HCT116 (cell line): ENCODE data around the gene C22orf42.
"Not testable (repeated sequence)": the region's sequence is repeated elsewhere in the genome, so short reads cannot be mapped to it uniquely, and the experiment has no call there.

ENCODE experiments used
- CBX3 ChIP-seq: IDR thresholded peaks from 2 replicates; pipeline ENCODE4 v1.6.1; 2012; ENCODE audit warnings: low read depth
- CTCF ChIP-seq, 3 experiments: fragments of 200-600 bp in 1 of 3; sonication (generic) in 1 of 3; IDR thresholded peaks in 2 of 3; conservative IDR thresholded peaks in 1 of 3; 2 replicates each; pipeline ENCODE4 v1.5.1; 2012 to 2017; ENCODE audit warnings: low read depth in 2 of 3, low read length in 2 of 3, antibody characterized with exemption in 1 of 3, borderline replicate concordance in 1 of 3, control low read depth in 1 of 3, mild to moderate bottlenecking in 1 of 3, mixed read lengths in 1 of 3, mixed run types in 1 of 3, moderate library complexity in 1 of 3; ENCODE audit not compliant: insufficient read depth in 1 of 3
- EZH2phosphoT487 ChIP-seq: fragments of 200-600 bp; IDR thresholded peaks from 2 replicates; pipeline ENCODE4 v1.6.1; 2018; ENCODE audit warnings: antibody characterized with exemption, borderline replicate concordance
- JUND ChIP-seq: IDR thresholded peaks from 2 replicates; pipeline ENCODE4 v1.6.1; 2012
- MAX ChIP-seq: IDR thresholded peaks from 2 replicates; pipeline ENCODE4 v1.6.1; 2012
- POLR2A ChIP-seq: IDR thresholded peaks from 2 replicates; pipeline ENCODE4 v1.7.0; 2011; ENCODE audit warnings: borderline replicate concordance; ENCODE audit not compliant: insufficient read depth, insufficient read length; ENCODE audit errors: extremely low read depth
- POLR2AphosphoS5 ChIP-seq: IDR thresholded peaks from 2 replicates; pipeline ENCODE4 v1.6.1; 2011; ENCODE audit warnings: mild to moderate bottlenecking, low read depth, low read length, moderate library complexity
- YY1 ChIP-seq: IDR thresholded peaks from 2 replicates; pipeline ENCODE4 v1.6.1; 2011; ENCODE audit warnings: low read length, low read depth, moderate library complexity, mild to moderate bottlenecking; ENCODE audit not compliant: insufficient replicate concordance; ENCODE audit errors: extremely low read depth

- not testable (repeated sequence) for TF ChIP-seq EZH2phosphoT487; CTCF (IDR thresholded peaks at IDR 0.05 in 2 of 3, conservative IDR thresholded peaks at IDR 0.05 in 1 of 3; ENCODE audit: borderline replicate concordance in 1 of 3, insufficient read depth in 1 of 3, low read depth in 2 of 3, low read length in 2 of 3); JUND; MAX; CBX3; POLR2A; YY1; POLR2AphosphoS5
These were observed 20.5 kb downstream of the C22orf42 start for GRCh38 chr22:32138576-32138975.
